GM12878 (cell line): Measurements from ENCODE around the gene ASZ1. TPM values are rescaled to one million over a fixed set of nuclear protein-coding genes. Genes with fewer than 3 reads are reported as not detected.

Experiments
- ATAC-seq: fragments of 200-7000 bp; cut with Tn5 transposase; 3 replicates; pipeline ENCODE4 v1.9.1; 2020; ENCODE audit warnings: mild to moderate bottlenecking, moderate library complexity
- BruUV-seq: library from RNA; stranded (reverse); fragments of 400-500 nt; replicated peaks from 2 replicates; lab custom pipeline; 2021; lab: Mats Ljungman, UMichigan
- CTCF ChIA-PET: fragments of 300-600 bp; sonication (Branson Sonifier 250); formaldehyde crosslinking; extraction: SDS; loops from one replicate; lab custom pipeline; 2021; ENCODE audit warnings: inconsistent platforms; lab: Yijun Ruan, JAX
- POLR2A ChIA-PET: fragments of 350-600 bp; formaldehyde crosslinking; extraction: SDS; loops from one replicate; lab custom pipeline; 2021; ENCODE audit warnings: inconsistent platforms; lab: Charles Lee
- RAD21 ChIA-PET: fragments of 300-600 bp; sonication (Branson Sonifier 250); formaldehyde crosslinking; loops from one replicate; lab custom pipeline; 2023; ENCODE audit warnings: antibody characterized with exemption; ENCODE audit not compliant: unreplicated experiment; lab: Charles Lee
- SMC1A ChIA-PET: fragments of 300-600 bp; sonication (Branson Sonifier 250); formaldehyde crosslinking; loops from one replicate; lab custom pipeline; 2023; ENCODE audit not compliant: unreplicated experiment, uncharacterized antibody; lab: Charles Lee
- DNase-seq: peaks from one replicate; pipeline ENCODE4 v3.0.0-alpha.2; 2011; ENCODE audit warnings: low read depth, low spot score
- FAIRE-seq: peaks from 3 replicates; lab custom pipeline; 2011; peaks lifted over from hg19 to GRCh38; lab: Jason Lieb, UNC
- H2AFZ ChIP-seq: 2 replicates; pipeline ENCODE4 v1.6.0; 2011; ENCODE audit warnings: low read depth, low read length, control low read depth; ENCODE audit not compliant: control insufficient read depth
- H3K27ac ChIP-seq: 2 replicates; pipeline ENCODE4 v1.5.1; 2011; ENCODE audit warnings: control low read depth; ENCODE audit not compliant: control insufficient read depth, insufficient read depth
- H3K27me3 ChIP-seq, 2 experiments: replicated peaks in 1 of 2; 2 replicates each; pipeline versions ENCODE4 v1.6.0 to v1.6.1; 2011; ENCODE audit warnings: low read length in 1 of 2; ENCODE audit not compliant: control insufficient read depth in 2 of 2, insufficient read depth in 2 of 2
- H3K36me3 ChIP-seq, 2 experiments: 2 replicates each; pipeline ENCODE4 v1.5.1; 2011; ENCODE audit warnings: low read length in 1 of 2; ENCODE audit not compliant: control insufficient read depth in 2 of 2, insufficient read depth in 2 of 2
- H3K4me1 ChIP-seq: 2 replicates; pipeline ENCODE4 v1.6.1; 2011; ENCODE audit warnings: mild to moderate bottlenecking, low read length, moderate library complexity, mixed read lengths; ENCODE audit not compliant: control insufficient read depth, insufficient read depth
- H3K4me2 ChIP-seq: 2 replicates; pipeline ENCODE4 v1.6.0; 2011; ENCODE audit warnings: control low read depth; ENCODE audit not compliant: control insufficient read depth, insufficient read depth
- H3K4me3 ChIP-seq: fragments of 200-600 bp; sonication (generic); 2 replicates; pipeline ENCODE4 v1.5.1; 2016
- H3K79me2 ChIP-seq: 2 replicates; pipeline ENCODE4 v1.6.0; 2011; ENCODE audit warnings: low read length; ENCODE audit not compliant: control insufficient read depth, insufficient read depth
- H3K9ac ChIP-seq: 2 replicates; pipeline ENCODE4 v1.8.0; 2011; ENCODE audit warnings: low read length, control low read depth, mixed read lengths; ENCODE audit not compliant: control insufficient read depth, insufficient read depth
- H3K9me3 ChIP-seq: replicated peaks from 3 replicates; pipeline ENCODE4 v1.5.1; 2011; ENCODE audit warnings: mild to moderate bottlenecking, low read length; ENCODE audit not compliant: control insufficient read depth, insufficient read depth
- H4K20me1 ChIP-seq: 2 replicates; pipeline ENCODE4 v1.6.0; 2011; ENCODE audit not compliant: control insufficient read depth, insufficient read depth
- BCLAF1 ChIP-seq: fragments of 450-650 bp; IDR thresholded peaks from 2 replicates; pipeline ENCODE4 v1.6.1; 2017; ENCODE audit warnings: antibody characterized with exemption, mild to moderate bottlenecking, moderate library complexity
- CBX5 ChIP-seq: sonication (generic); IDR thresholded peaks from 2 replicates; pipeline ENCODE4 v1.6.1; 2016; ENCODE audit warnings: low read depth, moderate library complexity, mild to moderate bottlenecking, inconsistent platforms
- MXI1 ChIP-seq: fragments of 150-350 bp; IDR thresholded peaks from 2 replicates; pipeline ENCODE4 v1.6.1; 2011; ENCODE audit warnings: low read depth, mild to moderate bottlenecking, inconsistent platforms, low read length, improper control_type of control experiment
- NFXL1 ChIP-seq: fragments of 450-650 bp; IDR thresholded peaks from 2 replicates; pipeline ENCODE4 v1.6.1; 2017; ENCODE audit warnings: antibody characterized with exemption, mild to moderate bottlenecking, borderline replicate concordance
- SMC3 ChIP-seq: IDR thresholded peaks from 2 replicates; pipeline ENCODE4 v1.6.1; 2011; ENCODE audit warnings: low read length, improper control_type of control experiment, borderline replicate concordance
- TCF12 ChIP-seq: IDR thresholded peaks from 2 replicates; pipeline ENCODE4 v1.6.1; 2011; ENCODE audit warnings: low read depth, mild to moderate bottlenecking, low read length
- ZNF274 ChIP-seq: IDR thresholded peaks from one replicate; pipeline ENCODE4 v1.8.0; 2011; ENCODE audit not compliant: insufficient read length, insufficient read depth
- WGBS: methylation state at CpG from one replicate; pipeline ENCODE4 v1.1.6; 2016; ENCODE audit warnings: low lambda C conversion rate; ENCODE audit not compliant: insufficient replicate concordance, insufficient coverage; ENCODE audit errors: missing lambda C conversion rate; 5-methylcytosine and 5-hydroxymethylcytosine counted together
- in situ Hi-C: fragments of 300-500 bp; cut with MboI; formaldehyde crosslinking; loops from 9 replicates; pipeline ENCODE4 v1.14.3; 2018; ENCODE audit warnings: mixed read lengths
- intact Hi-C: fragments of 100-400 bp; cut with micrococcal nuclease; formaldehyde crosslinking; loops from one replicate; pipeline ENCODE4 v1.14.2; 2022; ENCODE audit not compliant: unreplicated experiment
- polyA plus RNA-seq, 11 experiments: library from polyadenylated mRNA; depleted of rRNA in 4 of 11; unstranded in 6 of 11; stranded (reverse) in 5 of 11; fragments of >200 nt; fragmentation: Nextera tagmentation in 4 of 11; fragmentation: Illumina TruSeq in 1 of 11; extraction: Ambion mirVana in 4 of 11; extraction: Trizol in 1 of 11; gene quantifications; 1 replicate in 1 of 11; 2 replicates in 10 of 11; pipeline versions ENCODE4 v1.2.1 to v1.2.3, GENCODE V29; 2011 to 2016; ENCODE audit warnings: inconsistent platforms in 2 of 11, missing spikeins in 2 of 11, low read depth in 1 of 11
- total RNA-seq, 4 experiments: library from RNA; depleted of rRNA in 3 of 4; stranded (reverse); fragments of >200 nt in 3 of 4; fragmentation: Illumina TruSeq in 1 of 4; extraction: Trizol in 1 of 4; gene quantifications; 2 replicates each; pipeline versions ENCODE4 v1.2.1 to v1.2.3, GENCODE V29; 2013 to 2021
- TF ChIP-seq, protein P1 (sequence below): fragments of 450-650 bp; IDR thresholded peaks from 2 replicates; pipeline ENCODE4 v1.6.1; 2017; ENCODE audit warnings: low read depth, mild to moderate bottlenecking, moderate library complexity
- TF ChIP-seq, protein P2 (sequence below): fragments of 450-650 bp; formaldehyde crosslinking; IDR thresholded peaks from 2 replicates; pipeline ENCODE4 v1.5.0; 2022; ENCODE audit warnings: mild to moderate bottlenecking, missing genetic modification characterization

ASZ1 gene
- total and polyA plus RNA-seq, 10 of the 15 experiments (the other 5 are each of a cell fraction or from before 2014, with no cell fraction given), result 0.04 to 0.09 (median 0.06) TPM; not detected in 5

GRCh38 chr7:117324960-117325359 lies 102.3 kb downstream of the ASZ1 start:
- POLR2A ChIA-PET, result interaction anchor here (1.3 kb wide), 1 partner anchor 22 kb away, joined by 5 read pairs; no protein-coding TSS in a partner anchor
- H3K36me3 ChIP-seq, result no peaks in the 10 kb centered on the region
- H3K4me2 ChIP-seq, result no peak overlapping the region; the same call in 1 of the 2 replicates
- no peaks in the 10 kb centered on the region for H4K20me1 ChIP-seq
- ATAC-seq, result no peak
- H3K79me2 ChIP-seq, result no peaks in the 10 kb centered on the region
- no TSS peak for BruUV-seq
- no peak overlapping the region for H3K9ac ChIP-seq
- TF ChIP-seq, protein P1, sequence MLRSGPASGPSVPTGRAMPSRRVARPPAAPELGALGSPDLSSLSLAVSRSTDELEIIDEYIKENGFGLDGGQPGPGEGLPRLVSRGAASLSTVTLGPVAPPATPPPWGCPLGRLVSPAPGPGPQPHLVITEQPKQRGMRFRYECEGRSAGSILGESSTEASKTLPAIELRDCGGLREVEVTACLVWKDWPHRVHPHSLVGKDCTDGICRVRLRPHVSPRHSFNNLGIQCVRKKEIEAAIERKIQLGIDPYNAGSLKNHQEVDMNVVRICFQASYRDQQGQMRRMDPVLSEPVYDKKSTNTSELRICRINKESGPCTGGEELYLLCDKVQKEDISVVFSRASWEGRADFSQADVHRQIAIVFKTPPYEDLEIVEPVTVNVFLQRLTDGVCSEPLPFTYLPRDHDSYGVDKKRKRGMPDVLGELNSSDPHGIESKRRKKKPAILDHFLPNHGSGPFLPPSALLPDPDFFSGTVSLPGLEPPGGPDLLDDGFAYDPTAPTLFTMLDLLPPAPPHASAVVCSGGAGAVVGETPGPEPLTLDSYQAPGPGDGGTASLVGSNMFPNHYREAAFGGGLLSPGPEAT, result no peak
- TF ChIP-seq SMC3 (no peak), NFXL1 (no peak), BCLAF1 (no peak), ZNF274 (no peak), TCF12 (no peak), MXI1 (no peak), CBX5 (no peak)
- TF ChIP-seq, protein P2, sequence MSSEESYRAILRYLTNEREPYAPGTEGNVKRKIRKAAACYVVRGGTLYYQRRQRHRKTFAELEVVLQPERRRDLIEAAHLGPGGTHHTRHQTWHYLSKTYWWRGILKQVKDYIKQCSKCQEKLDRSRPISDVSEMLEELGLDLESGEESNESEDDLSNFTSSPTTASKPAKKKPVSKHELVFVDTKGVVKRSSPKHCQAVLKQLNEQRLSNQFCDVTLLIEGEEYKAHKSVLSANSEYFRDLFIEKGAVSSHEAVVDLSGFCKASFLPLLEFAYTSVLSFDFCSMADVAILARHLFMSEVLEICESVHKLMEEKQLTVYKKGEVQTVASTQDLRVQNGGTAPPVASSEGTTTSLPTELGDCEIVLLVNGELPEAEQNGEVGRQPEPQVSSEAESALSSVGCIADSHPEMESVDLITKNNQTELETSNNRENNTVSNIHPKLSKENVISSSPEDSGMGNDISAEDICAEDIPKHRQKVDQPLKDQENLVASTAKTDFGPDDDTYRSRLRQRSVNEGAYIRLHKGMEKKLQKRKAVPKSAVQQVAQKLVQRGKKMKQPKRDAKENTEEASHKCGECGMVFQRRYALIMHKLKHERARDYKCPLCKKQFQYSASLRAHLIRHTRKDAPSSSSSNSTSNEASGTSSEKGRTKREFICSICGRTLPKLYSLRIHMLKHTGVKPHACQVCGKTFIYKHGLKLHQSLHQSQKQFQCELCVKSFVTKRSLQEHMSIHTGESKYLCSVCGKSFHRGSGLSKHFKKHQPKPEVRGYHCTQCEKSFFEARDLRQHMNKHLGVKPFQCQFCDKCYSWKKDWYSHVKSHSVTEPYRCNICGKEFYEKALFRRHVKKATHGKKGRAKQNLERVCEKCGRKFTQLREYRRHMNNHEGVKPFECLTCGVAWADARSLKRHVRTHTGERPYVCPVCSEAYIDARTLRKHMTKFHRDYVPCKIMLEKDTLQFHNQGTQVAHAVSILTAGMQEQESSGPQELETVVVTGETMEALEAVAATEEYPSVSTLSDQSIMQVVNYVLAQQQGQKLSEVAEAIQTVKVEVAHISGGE (CRISPR knock-in tag), result no peak
- in situ Hi-C loops (no loop called here), intact Hi-C loops (no loop called here)
- H3K4me1 ChIP-seq, result no peaks in the 10 kb centered on the region
- WGBS, result under 1% methylated on average over 4 of the region's 4 CpGs
- no peak overlapping the region for H3K27ac ChIP-seq
- DNase-seq, result no peak
- RAD21 ChIA-PET, result interaction anchor here (1.3 to 3.4 kb wide), 2 partner anchors 23 to 60 kb away, joined by 3 to 26 read pairs; no protein-coding TSS in a partner anchor
- 0 out of 2 replicates have a peak overlapping the region, but pooled peaks have one; percentile 49 for H3K4me3 ChIP-seq
- CTCF ChIA-PET, result interaction anchor here (0.7 to 1.9 kb wide), 4 partner anchors 9 to 61 kb away, joined by 3 to 9 read pairs (median 3); no protein-coding TSS in a partner anchor
- no peak overlapping the region for H2AFZ ChIP-seq
- no peak for FAIRE-seq
- peaks cover 10 to 27% of the 10 kb centered on the region in 2 experiments for H3K27me3 ChIP-seq
- SMC1A ChIA-PET, result interaction anchor here (1.0 to 5.5 kb wide), 8 partner anchors 9 to 112 kb away, joined by 3 to 41 read pairs (median 4); no protein-coding TSS in a partner anchor
- no peaks in the 10 kb centered on the region; the same call in 2 of the 3 replicates for H3K9me3 ChIP-seq
